Stimulated activated CD4-positive, alpha-beta T cell treated with anti-CD3 and anti-CD28 coated beads, Interleukin-12 subunit alpha, Interleukin-12 subunit beta, amount 100 ng/mL, for 4 hours (primary cell): ENCODE measurements around the gene OTOGL.
"Not testable (repeated sequence)": the region's sequence is repeated elsewhere in the genome, so short reads cannot be mapped to it uniquely, and the experiment has no call there.

Experiments
- DNase-seq: peaks from one replicate; pipeline ENCODE4 v3.0.0-alpha.2; 2020

OTOGL gene

DNA sequence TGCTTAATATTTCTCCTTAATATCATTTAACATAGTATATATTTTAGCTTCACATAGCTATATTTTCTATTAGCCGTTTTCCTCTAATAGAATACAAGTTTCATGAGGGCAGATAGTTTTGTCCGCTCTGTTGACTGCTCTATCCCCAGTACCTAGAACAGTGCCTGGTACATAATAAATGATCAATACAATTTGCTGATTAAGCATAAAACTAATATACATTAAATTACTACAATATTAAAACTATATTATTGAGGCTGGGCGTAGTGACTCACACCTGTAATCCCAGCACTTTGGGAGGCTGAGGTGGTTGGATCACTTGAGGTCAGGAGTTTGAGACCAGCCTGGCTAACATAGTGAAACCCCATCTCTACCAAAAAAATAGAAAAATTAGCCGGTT is 128.6 kb downstream of the OTOGL start:
- not testable (repeated sequence) for DNase-seq

DNA sequence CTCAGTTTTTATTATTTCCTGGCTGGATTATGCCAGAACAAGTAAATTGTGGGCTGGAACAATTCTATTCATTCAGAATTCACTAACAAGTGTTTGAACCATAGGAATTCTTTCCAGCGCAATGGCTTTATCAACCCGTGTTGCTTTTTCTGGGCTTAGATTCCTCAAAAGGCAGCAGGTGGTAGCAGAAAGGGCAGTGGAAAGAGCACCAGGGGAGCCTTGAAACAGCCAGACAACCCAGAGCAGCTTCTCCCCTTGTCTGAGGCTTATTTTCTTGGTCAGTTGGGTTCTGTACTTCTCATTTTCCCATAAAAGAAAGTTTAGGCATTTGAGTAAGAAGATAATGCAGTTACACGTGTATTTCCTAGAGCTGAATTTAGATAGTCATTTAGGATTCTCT is 130.7 kb downstream of the OTOGL start:
- DNase-seq: no peak

- no peak for DNase-seq
These were observed 133.5 kb downstream of the OTOGL start for GRCh38 chr12:80232837-80233236.

DNA sequence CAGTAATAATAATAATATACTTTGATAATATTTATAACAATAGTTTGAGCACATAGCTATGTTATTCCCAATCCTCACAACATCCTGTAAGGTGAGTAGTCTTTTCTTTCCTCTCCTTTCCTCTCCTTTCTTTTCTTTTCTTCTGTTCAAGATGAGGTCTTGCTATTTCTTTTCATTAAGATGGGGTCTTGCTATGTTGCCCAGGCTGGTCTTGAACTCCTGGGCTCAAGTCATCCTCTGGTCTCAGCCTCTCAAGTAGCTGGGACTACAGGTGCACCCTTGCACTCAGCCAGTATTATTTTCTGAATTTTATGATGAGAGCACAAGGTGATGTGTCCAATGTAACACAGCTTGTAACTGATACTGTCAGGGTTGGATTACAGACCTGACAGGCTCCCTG is 134.6 kb downstream of the OTOGL start:
- no peak for DNase-seq

DNA sequence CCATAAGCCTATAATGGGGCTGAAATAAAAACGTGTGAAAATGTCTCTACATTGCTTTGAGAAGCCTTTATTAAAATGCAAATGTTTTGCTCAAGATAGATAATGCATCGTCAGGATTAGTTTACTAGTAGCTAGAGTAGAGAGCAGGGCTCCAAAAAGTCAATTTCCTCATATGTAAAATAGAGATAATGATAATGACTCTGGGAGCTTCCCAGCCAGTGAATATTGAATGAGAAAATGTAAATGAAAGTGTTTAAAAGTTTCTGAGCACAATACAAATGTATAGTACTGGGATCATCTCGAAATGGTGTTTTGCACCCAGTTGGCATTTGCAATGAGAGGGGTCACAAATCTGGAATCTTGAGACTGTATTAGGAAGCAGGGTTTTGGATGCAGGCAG is 135.3 kb downstream of the OTOGL start:
- DNase-seq: no peak

- DNase-seq: no peak
These were observed 136.6 kb downstream of the OTOGL start for GRCh38 chr12:80235944-80236343.

DNA sequence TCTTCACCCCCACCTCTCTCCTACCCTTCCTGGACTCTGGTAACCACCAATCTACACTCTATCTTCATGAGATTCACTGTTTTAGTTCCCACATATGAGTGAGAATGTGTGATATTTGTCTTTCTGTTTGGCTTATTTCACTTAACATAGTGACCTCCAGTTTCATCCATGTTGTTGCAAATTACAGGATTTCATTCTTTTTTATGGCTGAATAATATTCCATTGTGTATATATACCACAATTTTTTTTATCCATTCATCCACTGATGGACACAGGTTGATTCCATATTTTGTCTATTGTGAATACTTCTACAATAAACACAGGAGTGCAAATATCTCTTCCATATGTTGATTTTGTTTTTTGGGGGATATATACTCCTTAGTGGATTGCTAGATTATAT is 140.5 kb downstream of the OTOGL start:
- DNase-seq: no peak

- DNase-seq: no peak
These were observed 142.4 kb downstream of the OTOGL start for GRCh38 chr12:80241576-80242273.

DNA sequence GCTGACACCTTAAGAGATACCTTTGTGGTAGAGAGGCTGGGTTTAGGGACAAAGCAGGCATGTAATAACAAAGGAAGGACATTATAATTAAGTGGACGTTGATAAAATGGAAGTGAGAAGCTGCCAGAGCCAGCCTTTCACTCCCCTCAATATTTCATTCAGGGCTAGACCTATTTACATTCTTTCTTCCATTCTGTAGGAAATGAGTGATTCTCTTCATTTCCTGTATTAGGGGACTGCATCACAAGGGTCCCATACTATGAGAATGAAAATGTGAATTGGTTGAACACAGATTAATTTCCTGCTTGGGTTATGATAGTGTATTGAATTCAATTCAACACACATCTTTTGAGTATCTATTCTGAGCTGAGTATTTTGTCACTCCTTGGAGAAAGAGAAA is 143.0 kb downstream of the OTOGL start:
- no peak for DNase-seq

- not testable (repeated sequence) for DNase-seq
These were observed 150.2 kb downstream of the OTOGL start for GRCh38 chr12:80249581-80249980.

GRCh38 chr12:80257920-80258319 is 158.6 kb downstream of the OTOGL start:
- no peak for DNase-seq

GRCh38 chr12:80260269-80260668 is 160.9 kb downstream of the OTOGL start:
- DNase-seq: no peak

DNA sequence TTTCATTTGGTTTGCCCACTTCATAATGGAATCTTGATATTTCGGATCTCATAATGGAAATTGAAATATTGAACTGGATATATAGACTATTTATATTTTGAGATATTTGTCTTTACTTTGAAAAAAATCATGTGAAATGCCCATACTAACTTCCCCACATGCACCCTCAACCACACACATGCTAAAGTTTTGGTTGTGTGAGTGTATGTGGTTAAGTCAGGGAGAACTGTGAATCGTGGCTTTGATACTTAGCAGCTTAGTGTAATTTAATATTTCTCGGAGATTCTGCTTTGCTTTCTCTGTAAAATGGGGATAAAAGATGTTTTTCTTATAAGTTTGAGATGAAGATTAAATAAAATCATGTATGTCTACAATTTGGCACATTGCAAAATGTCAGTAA is 162.1 kb downstream of the OTOGL start:
- no peak for DNase-seq

DNA sequence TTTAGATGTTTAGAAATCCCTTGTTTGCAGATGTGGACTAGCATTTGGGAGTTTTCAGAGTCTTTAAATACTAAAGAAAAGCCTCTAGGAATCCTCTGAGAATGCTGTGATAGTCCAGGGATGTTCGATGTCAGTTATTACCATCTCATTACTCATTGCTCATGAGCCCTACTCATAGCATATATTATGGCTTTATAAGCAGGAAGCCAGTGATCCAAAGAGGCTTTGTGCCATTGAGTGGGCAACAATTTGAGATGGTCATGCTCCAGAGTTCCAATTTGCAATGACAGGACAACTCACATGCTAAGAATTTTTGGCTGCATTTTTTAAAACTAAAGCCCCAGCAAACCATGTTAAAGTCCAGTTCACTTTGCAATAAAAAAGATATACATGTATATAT is 163.0 kb downstream of the OTOGL start:
- DNase-seq: no peak

GRCh38 chr12:80262771-80263170 is 163.4 kb downstream of the OTOGL start:
- DNase-seq: no peak

- DNase-seq: no peak
These were observed 165.0 kb downstream of the OTOGL start for GRCh38 chr12:80264386-80264785.

DNA sequence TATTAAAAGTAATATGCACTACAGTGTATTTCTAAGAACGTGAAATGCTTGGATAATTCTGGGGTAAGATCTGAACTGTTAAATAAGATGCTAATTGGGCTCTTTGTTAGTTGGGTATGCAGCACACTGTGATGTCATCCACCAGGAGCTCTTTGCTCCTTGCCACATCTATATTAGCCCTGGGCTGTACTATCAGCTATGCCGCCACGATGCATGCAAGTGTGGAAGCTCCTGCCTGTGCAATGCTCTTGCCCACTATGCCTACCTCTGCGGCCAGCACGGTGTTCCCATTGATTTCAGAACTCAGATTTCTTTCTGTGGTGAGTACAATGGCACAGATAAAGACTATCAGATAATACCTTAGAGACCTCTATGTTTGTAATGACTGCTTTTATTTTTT is 165.6 kb downstream of the OTOGL start:
- DNase-seq: no peak

- DNase-seq: no peak
These were observed 169.8 kb downstream of the OTOGL start for GRCh38 chr12:80268924-80269749.

GRCh38 chr12:80269803-80270552 is 170.6 kb downstream of the OTOGL start:
- DNase-seq: no peak

DNA sequence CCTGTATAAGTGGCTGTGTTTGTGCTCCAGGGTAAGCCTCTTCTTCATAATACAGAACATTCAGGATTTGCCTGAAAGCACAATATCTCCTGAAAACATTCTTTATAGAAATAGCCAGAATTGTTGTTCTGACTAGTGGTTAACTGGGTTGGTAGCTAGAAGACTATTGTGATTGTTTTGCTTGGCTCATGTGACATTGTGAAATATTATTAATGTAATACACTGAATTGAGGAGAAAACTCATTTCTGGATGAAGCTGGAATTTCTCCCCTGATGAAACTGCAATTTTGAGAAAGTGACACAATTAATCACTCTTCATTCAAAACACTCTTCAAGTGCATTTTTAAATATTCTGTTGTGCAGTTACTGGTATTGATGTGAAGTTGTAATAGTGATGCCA is 172.4 kb downstream of the OTOGL start:
- no peak for DNase-seq

- no peak for DNase-seq
These were observed 173.1 kb downstream of the OTOGL start for GRCh38 chr12:80272387-80272915.

DNA sequence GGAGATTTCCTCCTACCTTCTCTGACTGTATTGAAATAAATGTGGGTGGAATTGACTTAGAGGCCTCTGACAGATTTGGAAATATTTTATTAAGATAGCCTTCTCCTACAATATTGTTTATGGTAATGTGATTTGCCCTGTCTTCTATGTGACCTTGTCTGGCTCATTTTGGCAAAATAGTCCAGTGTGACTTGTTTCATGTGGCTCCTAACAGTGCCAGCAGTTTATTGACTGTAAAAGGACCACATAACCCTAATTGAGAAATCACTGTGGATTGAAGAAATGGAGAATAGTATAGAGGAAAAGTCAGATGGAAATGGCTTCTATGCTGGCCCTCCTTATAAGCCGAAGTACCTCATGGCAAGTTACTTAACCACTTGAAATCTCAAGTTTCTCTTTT is 173.8 kb downstream of the OTOGL start:
- DNase-seq: no peak

DNA sequence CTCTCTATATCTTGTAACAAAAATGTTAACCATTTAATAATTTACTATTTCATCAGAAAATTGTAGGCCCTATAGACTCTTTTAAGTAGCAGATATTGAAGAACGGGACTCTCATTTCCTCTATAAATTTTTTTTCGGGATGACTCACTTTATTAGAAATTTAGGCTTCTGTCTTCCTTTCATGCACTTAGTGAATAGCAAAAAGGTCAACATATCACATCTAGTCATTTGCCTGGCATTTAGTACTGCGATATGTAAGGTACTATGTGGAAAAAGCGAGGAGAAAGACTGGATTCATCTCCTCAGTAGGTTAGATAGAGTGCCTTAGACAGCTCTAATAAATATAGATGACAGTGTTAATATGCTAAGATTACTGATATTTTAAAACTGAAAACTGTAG is 178.4 kb downstream of the OTOGL start:
- no peak for DNase-seq

DNA sequence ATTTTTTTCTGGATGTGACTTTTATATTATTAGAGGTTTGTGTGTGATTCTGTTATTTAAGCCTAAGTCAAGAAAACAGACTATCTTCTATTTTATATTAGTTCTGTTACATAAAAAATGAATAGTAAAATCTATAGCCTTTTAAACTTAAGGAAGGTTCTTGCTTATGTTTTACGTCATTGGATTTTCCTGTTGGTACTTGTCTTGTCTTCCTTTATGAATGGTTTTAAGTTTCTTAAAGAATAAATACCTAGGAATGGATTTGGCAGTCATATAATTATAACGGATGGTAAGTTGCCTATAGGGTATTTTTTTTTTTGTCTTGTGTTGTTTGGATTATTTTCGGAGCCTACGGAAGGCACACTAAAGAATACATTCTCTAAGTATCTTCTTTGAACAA is 182.9 kb downstream of the OTOGL start:
- no peak for DNase-seq
